Measurements from ENCODE around the gene DNAH3.
"Not testable (repeated sequence)": the region's sequence is repeated elsewhere in the genome, so short reads cannot be mapped to it uniquely, and the experiment has no call there.

The DNAH3 gene

GRCh38 chr16:21120976-21121520 is 29.6 kb downstream of the DNAH3 start:
- DNase-seq (ENCODE audit: low read depth in 2 of 2) = no peak

GRCh38 chr16:21117567-21117966 is 33.1 kb downstream of the DNAH3 start:
- no peak for DNase-seq (ENCODE audit: low read depth in 2 of 2)

- no peak for DNase-seq (ENCODE audit: low read depth in 2 of 2)
These were observed 34.4 kb downstream of the DNAH3 start for GRCh38 chr16:21116148-21116693.

DNA sequence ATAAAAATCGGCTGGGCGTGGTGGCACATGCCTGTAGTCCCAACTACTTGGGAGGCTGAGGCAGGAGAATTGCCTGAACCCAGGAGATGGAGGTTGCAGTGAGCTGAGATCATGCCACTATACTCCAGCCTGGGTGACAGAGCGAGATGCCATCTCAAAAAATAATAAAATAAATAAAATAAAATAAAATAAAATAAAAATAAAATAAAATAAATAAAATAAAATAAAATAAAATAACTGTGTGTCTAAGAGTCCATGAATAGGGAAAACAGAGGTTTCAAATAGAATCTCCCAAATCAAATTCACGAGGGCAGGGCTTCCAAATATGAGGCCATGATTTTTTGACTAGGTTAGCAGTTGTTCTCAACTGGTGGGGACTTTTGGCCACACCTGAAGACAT is 35.1 kb downstream of the DNAH3 start:
- not testable (repeated sequence) for DNase-seq (ENCODE audit: low read depth in 2 of 2)

- no peak for DNase-seq (ENCODE audit: low read depth in 2 of 2)
These were observed 46.4 kb downstream of the DNAH3 start for GRCh38 chr16:21103941-21104860.

DNA sequence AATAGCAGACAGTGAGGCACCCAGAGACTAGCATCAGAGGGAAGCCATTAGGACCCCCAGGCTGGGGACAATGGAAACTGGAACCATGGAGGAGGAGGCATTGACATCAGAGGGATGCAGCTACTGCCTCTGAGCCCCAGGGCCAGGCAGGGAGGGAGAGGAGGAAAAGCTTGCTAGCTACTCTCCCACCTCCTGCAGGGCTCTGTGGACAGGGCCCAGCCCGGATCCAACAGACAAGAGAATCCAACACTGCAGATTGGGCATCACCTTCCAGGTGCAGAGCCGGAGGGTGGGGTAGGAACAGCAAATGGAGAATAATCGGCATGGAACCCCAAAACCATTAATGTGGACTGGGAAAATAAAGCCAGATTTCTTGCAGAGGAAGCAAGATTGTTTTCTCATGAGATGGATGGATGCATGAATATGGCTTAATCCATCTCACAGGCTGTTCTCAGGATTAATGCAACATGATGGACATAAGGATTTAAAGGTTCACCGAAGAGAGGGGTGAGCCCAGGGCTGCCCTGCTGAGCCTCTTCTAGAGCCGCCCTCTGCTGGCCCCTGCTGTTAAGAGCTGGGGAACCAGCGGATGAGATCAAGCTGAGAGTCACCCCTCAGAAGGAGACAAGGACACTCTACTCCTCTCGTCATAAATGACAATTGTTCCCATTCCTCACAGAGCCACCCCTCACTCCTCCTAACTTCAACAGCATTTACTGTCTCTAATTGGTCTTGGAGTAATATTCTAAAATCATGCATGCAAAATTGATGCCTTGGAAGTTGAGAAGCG is 48.8 kb downstream of the DNAH3 start:
- peak in 1 of 2 donors; percentile 4 for DNase-seq (ENCODE audit: low read depth in 2 of 2)

GRCh38 chr16:21100447-21100846 is 50.2 kb downstream of the DNAH3 start:
- DNase-seq (ENCODE audit: low read depth in 2 of 2) = no peak

- DNase-seq (ENCODE audit: low read depth in 2 of 2) = no peak
These were observed 53.5 kb downstream of the DNAH3 start for GRCh38 chr16:21097151-21097550.

- not testable (repeated sequence) for DNase-seq (ENCODE audit: low read depth in 2 of 2)
These were observed 55.9 kb downstream of the DNAH3 start for GRCh38 chr16:21094719-21095118.

GRCh38 chr16:21092951-21093350 is 57.7 kb downstream of the DNAH3 start:
- DNase-seq (ENCODE audit: low read depth in 2 of 2) = no peak

GRCh38 chr16:21088646-21089538 is 61.8 kb downstream of the DNAH3 start:
- no peak for DNase-seq (ENCODE audit: low read depth in 2 of 2)

DNA sequence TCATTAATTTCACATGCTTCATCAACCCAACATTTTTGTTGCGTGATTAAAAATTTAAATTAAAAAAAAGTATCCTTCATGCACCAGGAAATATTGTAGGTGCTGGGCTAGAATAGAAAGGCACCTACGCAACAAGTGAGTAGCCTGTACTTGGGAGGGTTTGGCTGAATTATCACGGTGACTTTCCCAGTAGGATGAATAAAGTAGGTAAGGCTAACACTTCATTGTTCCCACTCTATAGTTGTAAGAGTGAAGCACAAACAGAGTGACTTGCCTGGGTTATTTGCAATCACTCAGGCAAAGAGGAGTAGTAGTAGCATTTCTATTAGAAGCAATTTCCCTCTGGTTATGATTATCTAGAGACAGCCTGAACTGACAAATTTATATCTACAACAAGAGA is 62.5 kb downstream of the DNAH3 start:
- DNase-seq (ENCODE audit: low read depth in 2 of 2) = no peak

DNA sequence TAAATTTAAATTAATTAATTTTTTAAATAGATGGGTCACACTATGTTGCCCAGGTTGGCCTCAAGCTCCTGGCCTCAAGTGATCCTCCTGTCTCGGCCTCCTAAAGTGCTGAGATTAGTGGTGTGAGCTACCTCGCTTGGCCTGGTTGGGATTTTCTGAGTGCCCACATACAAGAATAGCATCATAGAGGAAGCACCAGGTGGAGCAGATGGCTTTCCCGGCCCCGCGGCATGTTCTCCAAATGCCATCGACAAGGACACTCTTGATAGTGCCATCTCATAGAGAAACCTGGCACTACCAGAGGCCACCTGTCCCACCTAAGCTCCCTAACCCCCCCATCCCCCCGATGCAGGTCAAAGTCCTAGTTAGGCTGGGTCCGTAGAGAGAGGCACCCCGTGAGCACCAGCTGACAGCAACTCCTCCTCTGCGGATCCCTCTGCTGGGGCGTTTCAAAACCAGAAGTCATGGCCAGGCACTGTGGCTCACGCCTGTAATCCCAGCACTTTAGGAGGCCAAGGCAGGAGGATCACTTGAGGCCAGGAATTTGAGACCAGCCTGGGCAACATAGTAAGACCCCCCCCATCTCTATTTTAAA is 65.9 kb downstream of the DNAH3 start:
- DNase-seq (ENCODE audit: low read depth in 2 of 2) = no peak

DNA sequence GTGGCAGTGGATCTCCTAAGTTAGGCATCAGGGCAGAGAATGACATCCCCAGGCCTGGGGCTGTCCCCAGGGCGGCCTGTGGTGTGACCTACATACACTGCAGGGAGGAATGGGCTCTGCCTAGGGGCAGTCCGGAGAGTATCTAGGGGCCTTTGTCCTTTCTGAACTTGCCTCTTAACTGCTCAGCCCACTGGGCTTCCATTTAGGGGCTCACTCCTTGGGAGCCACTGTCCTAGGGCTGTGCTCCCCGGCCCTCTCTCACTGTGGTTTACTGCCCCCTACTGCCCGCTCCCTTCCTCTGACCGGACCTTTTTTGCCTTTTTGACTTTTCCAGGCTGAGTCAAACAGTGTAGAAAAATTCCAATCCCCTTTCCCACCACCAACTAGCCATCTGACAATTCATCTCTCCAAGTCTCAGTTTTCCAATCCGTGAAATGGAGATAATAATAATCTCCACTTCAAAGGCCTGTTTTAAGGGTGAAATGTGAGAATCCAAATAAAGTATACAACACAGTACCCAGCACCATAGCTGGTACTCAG is 66.8 kb downstream of the DNAH3 start:
- peak; percentile 29 to 43 for DNase-seq (ENCODE audit: low read depth in 2 of 2)

DNA sequence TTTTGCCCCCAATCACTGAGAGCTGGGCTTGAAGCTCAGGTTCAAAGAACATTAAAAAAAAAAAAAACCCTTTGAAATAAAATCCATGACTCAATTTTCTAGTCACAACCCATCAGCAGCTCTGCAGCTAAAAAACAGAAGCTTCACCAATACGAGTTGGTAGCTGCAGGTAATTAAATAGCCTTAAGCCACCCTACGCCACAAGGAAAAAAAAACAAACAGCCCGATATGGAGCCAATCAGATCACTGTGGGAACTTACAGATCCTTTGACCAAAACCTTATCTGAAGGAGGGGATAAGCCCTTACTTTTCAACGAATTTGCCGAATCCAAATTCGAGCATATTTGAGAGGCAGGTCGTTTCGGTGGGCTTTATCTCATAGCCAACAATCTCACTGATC is 69.3 kb downstream of the DNAH3 start:
- no peak for DNase-seq (ENCODE audit: low read depth in 2 of 2)

- DNase-seq (ENCODE audit: low read depth in 2 of 2) = no peak
These were observed 72.1 kb downstream of the DNAH3 start for GRCh38 chr16:21078563-21078962.

DNA sequence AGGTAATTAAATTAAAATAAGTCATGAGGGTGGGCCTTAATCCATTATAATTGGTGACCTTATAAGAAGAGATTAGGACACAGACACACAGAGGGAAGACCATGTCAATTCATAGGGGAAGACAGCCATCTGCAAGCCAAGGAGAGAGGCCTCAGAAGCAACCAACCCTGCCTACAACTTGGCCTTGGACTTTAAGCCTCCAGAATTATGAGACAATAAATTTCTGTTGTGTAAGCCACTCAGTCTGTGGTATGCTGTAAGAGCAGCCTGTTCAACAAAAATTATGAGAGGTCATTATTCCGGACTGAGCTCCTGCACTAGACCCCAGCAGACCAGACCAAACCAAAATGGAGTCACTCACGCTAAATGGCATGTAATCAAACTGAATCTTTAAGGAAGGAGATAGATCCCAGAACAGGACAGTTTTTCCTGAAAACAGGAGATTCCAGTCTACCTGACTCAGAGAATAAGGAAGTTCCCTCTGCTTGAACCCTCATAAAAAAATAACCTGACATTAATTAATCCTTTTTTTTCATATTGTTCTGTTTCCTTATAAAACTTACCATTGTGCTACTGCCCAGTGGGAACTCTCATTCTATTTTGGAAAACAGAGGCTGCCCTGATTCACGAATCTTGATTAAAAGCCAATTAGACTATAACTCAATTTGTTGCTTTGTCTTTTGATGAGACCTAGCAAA is 74.3 kb downstream of the DNAH3 start:
- no peak for DNase-seq (ENCODE audit: low read depth in 2 of 2)

- DNase-seq (ENCODE audit: low read depth in 2 of 2) = no peak
These were observed 75.4 kb downstream of the DNAH3 start for GRCh38 chr16:21075252-21075651.

DNA sequence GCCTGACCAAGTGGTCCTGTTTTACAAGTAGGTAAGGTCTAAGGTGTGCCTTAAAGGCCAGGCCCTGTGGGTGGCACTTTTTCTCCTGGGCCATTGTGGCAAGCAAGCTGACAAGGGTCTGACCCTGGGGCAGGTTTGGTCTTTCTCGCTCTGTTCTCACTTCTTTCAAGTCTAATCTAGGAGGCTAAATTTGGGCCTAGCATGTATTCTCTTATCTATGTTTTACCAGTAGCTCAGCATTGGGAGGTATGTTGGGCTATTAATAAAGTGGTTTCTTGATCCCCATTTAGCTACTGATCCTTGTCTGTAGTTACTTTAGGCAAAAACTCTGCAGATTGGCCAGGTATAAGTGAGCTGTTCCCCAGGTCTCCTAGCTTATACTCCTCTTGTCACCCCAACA is 77.7 kb downstream of the DNAH3 start:
- no peak for DNase-seq (ENCODE audit: low read depth in 2 of 2)

DNA sequence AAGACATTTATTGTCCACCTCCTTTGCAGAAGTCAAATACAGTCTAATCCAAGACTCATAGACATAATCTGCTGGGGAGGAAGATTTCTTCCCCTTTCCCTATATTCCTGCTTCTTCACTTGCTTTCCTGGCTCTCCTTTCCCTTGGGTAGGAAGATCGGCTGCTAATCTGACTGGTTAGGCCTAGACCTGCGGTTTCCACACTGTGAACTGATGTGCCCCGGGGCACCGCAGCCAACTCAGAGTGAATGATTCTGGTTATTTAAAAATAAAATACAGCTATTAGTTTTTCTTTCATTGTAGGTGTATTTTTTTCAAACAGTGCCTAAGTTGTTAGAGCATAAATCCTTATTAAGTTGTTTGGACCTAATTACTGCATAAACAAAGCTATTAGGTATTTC is 78.9 kb downstream of the DNAH3 start:
- DNase-seq (ENCODE audit: low read depth in 2 of 2) = no peak

Measured in stimulated activated CD4-positive, alpha-beta T cell treated with anti-CD3 and anti-CD28 coated beads, Interleukin-4, amount 100 ng/mL, for 48 hours (primary cell).